Measurements from ENCODE around the gene GPR108. TPM values are rescaled to one million over a fixed set of nuclear protein-coding genes. Genes with fewer than 3 reads are reported as not detected.

GPR108 gene
- total and polyA plus RNA-seq, 11 donors, result 19.2 to 47.9 (median 31.1) TPM

DNA sequence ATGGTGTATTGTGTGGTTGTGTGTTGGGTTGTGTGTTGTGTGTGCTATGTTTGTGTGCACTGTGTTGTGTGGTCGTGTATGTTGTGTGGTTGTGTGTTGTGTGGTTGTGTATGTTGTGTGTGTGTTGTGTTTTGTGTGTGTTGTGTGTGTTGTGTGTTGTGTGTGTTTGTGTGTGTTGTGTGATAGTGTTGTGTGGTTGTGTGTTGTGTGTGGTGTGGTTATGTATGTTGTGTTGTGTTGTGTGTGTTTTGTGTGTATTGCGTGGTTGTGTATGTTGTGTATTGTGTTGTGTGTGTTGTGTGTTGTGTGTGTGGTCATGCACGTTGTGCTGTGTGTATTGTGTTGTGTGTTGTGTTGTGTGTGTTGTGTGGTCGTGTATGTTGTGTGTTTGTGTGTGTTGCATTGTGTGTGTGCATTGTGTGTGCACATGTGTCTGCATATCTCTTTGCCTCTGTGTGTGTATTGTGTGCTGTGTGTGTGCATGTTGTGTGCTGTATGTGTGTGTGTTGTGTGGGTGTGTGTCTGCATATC, 19.9 kb downstream of the GPR108 start:
- no peak for DNase-seq
- no peak for TF ChIP-seq POLR2A (IDR thresholded peaks at IDR 0.05)
- TF ChIP-seq CTCF (IDR thresholded peaks at IDR 0.05), result no peak
- Histone ChIP-seq H3K27ac (no peak overlapping the region), H3K27me3 (peaks cover 0 to 20% (median 0%) of the 10 kb centered on the region in 9 donors), H3K36me3 (no peaks in the 10 kb centered on the region), H3K4me3 (no peak overlapping the region), H3K4me1 (peaks cover 0 to 19% (median 0%) of the 10 kb centered on the region in 12 donors), H3K9me3 (no peaks in the 10 kb centered on the region)
- WGBS, 4 donors, result 69 to 85% (median 80%) methylated on average over 4 of the region's 4 CpGs
- intact Hi-C loops (cut with DNase I), result no loop called here
- no peak for ATAC-seq

DNA sequence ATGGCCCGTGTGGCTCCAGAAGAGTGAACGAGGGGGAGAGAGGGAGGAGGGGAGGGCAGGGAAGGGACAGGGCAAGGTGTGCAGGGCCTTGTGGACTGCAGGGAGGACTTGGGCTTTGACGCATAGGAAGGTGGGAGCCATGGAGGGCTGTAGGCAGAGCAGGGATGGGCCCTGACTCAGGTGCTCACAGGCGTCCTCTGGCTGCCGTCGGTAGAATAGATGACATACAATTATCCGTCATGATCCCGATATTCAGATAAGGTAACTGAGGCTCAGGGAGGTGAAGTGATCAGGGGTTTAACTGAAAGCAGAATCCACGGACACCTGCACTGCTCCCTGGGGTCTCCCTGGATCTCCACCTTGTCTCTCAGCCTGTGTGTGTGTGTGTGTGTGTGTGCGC, 20.3 kb downstream of the GPR108 start:
- Histone ChIP-seq H3K4me3 (no peak overlapping the region), H3K27ac (no peak overlapping the region), H3K4me1 (peaks cover 0 to 14% (median 0%) of the 10 kb centered on the region in 12 donors), H3K27me3 (peaks cover 0 to 24% (median 0%) of the 10 kb centered on the region in 9 donors), H3K9me3 (no peaks in the 10 kb centered on the region), H3K36me3 (no peaks in the 10 kb centered on the region)
- DNase-seq, result peak in 1 of 5 donors; percentile 16
- TF ChIP-seq POLR2A (IDR thresholded peaks at IDR 0.05) (no peak), CTCF (IDR thresholded peaks at IDR 0.05) (no peak)
- WGBS, 4 donors, result 63 to 74% (median 69%) methylated on average over 10 of the region's 10 CpGs
- ATAC-seq, result no peak
- intact Hi-C loops (cut with DNase I), result no loop called here

GRCh38 chr19:6716610-6716970, 20.8 kb downstream of the GPR108 start:
- Histone ChIP-seq H3K9me3 (no peaks in the 10 kb centered on the region), H3K36me3 (peaks cover 0 to 2% (median 0%) of the 10 kb centered on the region in 9 donors), H3K4me1 (peaks cover 0 to 14% (median 0%) of the 10 kb centered on the region in 12 donors), H3K27ac (no peak overlapping the region), H3K27me3 (peaks cover 0 to 29% (median 0%) of the 10 kb centered on the region in 9 donors), H3K4me3 (no peak overlapping the region)
- ATAC-seq (no peak), DNase-seq (no peak)
- intact Hi-C loops (cut with DNase I), result no loop called here
- WGBS, 4 donors, result 56 to 65% (median 59%) methylated on average over 6 of the region's 6 CpGs
- TF ChIP-seq CTCF (IDR thresholded peaks at IDR 0.05) (no peak), POLR2A (IDR thresholded peaks at IDR 0.05) (no peak)

DNA sequence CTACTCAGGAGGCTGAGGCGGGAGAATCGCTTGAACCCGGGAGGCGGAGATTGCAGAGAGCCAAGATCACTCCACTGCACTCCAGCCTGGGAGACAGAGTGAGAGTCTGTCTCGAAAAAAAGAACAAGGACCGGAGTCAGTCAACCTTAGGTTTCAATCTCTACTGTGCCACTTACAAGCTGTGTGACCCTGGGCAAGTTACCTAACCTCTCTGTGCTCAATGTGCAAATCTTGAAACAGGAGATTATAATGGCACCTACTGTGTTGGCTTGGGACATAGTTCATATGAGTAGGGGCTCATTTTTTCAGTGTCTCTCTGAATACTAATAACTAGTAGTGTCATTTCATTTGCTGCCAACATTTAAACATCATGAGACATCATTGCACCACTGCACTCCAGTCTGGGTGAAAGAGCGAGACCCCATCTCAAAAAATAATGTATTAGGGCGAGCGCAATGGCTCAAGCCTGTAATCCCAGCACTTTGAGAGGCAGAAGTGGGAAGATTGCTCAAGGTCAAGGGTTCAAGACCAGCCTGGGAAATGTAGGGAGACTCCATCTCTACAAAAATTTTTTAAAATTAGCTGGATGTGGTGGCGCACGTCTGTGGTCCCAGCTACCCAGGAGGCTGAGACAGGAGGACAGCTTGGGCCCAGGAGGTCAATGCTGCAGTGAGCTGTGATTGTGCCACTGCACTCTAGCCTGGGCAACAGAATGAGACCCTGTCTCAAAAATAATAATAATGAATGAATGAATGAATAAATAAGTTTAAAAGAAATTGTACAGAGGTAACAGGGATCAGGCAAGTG, 22.4 kb downstream of the GPR108 start:
- Histone ChIP-seq H3K4me1 (no peaks in the 10 kb centered on the region), H3K36me3 (peaks cover 0 to 4% (median 0%) of the 10 kb centered on the region in 9 donors), H3K9me3 (no peaks in the 10 kb centered on the region), H3K27ac (no peak overlapping the region), H3K4me3 (no peak overlapping the region), H3K27me3 (peaks cover 0 to 41% (median 10%) of the 10 kb centered on the region in 9 donors)
- WGBS, 4 donors, result 80 to 90% (median 88%) methylated on average over 11 of the region's 11 CpGs
- DNase-seq, result peak in 1 of 5 donors; percentile 1
- TF ChIP-seq POLR2A (IDR thresholded peaks at IDR 0.05) (no peak), CTCF (IDR thresholded peaks at IDR 0.05) (no peak)
- no peak for ATAC-seq
- intact Hi-C loops (cut with DNase I), result no loop called here

All from heart left ventricle (tissue), 16 donors.